ENCODE data around the gene FRMD4A. TPM values are rescaled to one million over a fixed set of nuclear protein-coding genes. Genes with fewer than 3 reads are reported as not detected.

Gene FRMD4A
- total RNA-seq, 1 experiment from 2014 or later, result 18.3 TPM

GRCh38 chr10:13891128-13892000 is 439.4 kb downstream of the FRMD4A start:
- intact Hi-C loops (cut with micrococcal nuclease; ENCODE audit: unreplicated experiment), result loop anchor here (10.0 kb wide), 1 partner anchor 193 kb away; no protein-coding TSS in a partner anchor
- H4K20me1 ChIP-seq (ENCODE audit: insufficient read depth), result no peaks in the 10 kb centered on the region
- ChIA-PET CTCF (no interaction called here), POLR2A (ENCODE audit: unreplicated experiment) (no interaction called here)
- no peaks in the 10 kb centered on the region for H3K27me3 ChIP-seq (ENCODE audit: insufficient read depth, low read depth)
- H3K9me2 ChIP-seq (ENCODE audit: insufficient read depth), result no peaks in the 10 kb centered on the region
- H3K4me1 ChIP-seq (replicated peaks; ENCODE audit: insufficient read depth), result peaks cover 40% of the 10 kb centered on the region
- H3K79me2 ChIP-seq (ENCODE audit: low read depth), result no peaks in the 10 kb centered on the region
- no peak overlapping the region for H3K4me3 ChIP-seq
- BruUV-seq (replicated peaks), result no TSS peak
- peaks cover 28% of the 10 kb centered on the region; the same call in 1 of the 2 replicates for H3F3A ChIP-seq (ENCODE audit: insufficient read depth, low read depth)
- H3K36me3 ChIP-seq (ENCODE audit: low read depth), result no peaks in the 10 kb centered on the region
- no peak overlapping the region for H3K4me2 ChIP-seq
- no peak overlapping the region for H3K27ac ChIP-seq
- no peak for TF ChIP-seq EZH2 (IDR thresholded peaks at IDR 0.05; ENCODE audit: low read depth)
- no peak for TF ChIP-seq CTCF (conservative IDR thresholded peaks at IDR 0.05)
- no peaks in the 10 kb centered on the region for H3K9me3 ChIP-seq (ENCODE audit: insufficient read depth, low read depth)
- H2AFZ ChIP-seq, result no peak overlapping the region
- peak in 1 of 2 experiments; percentile 18 for DNase-seq

GRCh38 chr10:13890233-13891127 is 440.2 kb downstream of the FRMD4A start:
- Histone ChIP-seq H3F3A (ENCODE audit: insufficient read depth, low read depth) (peaks cover 28% of the 10 kb centered on the region; the same call in 1 of the 2 replicates), H3K4me2 (no peak overlapping the region), H3K9me3 (ENCODE audit: insufficient read depth, low read depth) (no peaks in the 10 kb centered on the region), H3K4me1 (replicated peaks; ENCODE audit: insufficient read depth) (peaks cover 44% of the 10 kb centered on the region), H3K4me3 (no peak overlapping the region), H3K9me2 (ENCODE audit: insufficient read depth) (no peaks in the 10 kb centered on the region), H4K20me1 (ENCODE audit: insufficient read depth) (no peaks in the 10 kb centered on the region), H2AFZ (no peak overlapping the region), H3K27me3 (ENCODE audit: insufficient read depth, low read depth) (no peaks in the 10 kb centered on the region), H3K79me2 (ENCODE audit: low read depth) (no peaks in the 10 kb centered on the region), H3K27ac (no peak overlapping the region), H3K36me3 (ENCODE audit: low read depth) (no peaks in the 10 kb centered on the region)
- DNase-seq, result no peak
- intact Hi-C loops (cut with micrococcal nuclease; ENCODE audit: unreplicated experiment), result loop anchor here (10.0 kb wide), 1 partner anchor 194 kb away; no protein-coding TSS in a partner anchor
- BruUV-seq (replicated peaks), result TSS peak; percentile 15
- ChIA-PET POLR2A (ENCODE audit: unreplicated experiment) (no interaction called here), CTCF (no interaction called here)
- TF ChIP-seq EZH2 (IDR thresholded peaks at IDR 0.05; ENCODE audit: low read depth) (no peak), CTCF (conservative IDR thresholded peaks at IDR 0.05) (no peak)

GRCh38 chr10:13887761-13888160 is 443.0 kb downstream of the FRMD4A start:
- CTCF ChIA-PET, result no interaction called here
- no peaks in the 10 kb centered on the region for H4K20me1 ChIP-seq (ENCODE audit: insufficient read depth)
- H3K9me3 ChIP-seq (ENCODE audit: insufficient read depth, low read depth), result no peaks in the 10 kb centered on the region
- H3K4me2 ChIP-seq, result no peak overlapping the region
- H3K79me2 ChIP-seq (ENCODE audit: low read depth), result no peaks in the 10 kb centered on the region
- H3K36me3 ChIP-seq (ENCODE audit: low read depth), result no peaks in the 10 kb centered on the region
- H3F3A ChIP-seq (ENCODE audit: insufficient read depth, low read depth), result peaks cover 13% of the 10 kb centered on the region; the same call in 1 of the 2 replicates
- no peak overlapping the region for H2AFZ ChIP-seq
- no peaks in the 10 kb centered on the region for H3K9me2 ChIP-seq (ENCODE audit: insufficient read depth)
- no peak for DNase-seq
- no peaks in the 10 kb centered on the region for H3K27me3 ChIP-seq (ENCODE audit: insufficient read depth, low read depth)
- POLR2A ChIA-PET (ENCODE audit: unreplicated experiment), result no interaction called here
- BruUV-seq (replicated peaks), result no TSS peak
- intact Hi-C loops (cut with micrococcal nuclease; ENCODE audit: unreplicated experiment), result no loop called here
- TF ChIP-seq EZH2 (IDR thresholded peaks at IDR 0.05; ENCODE audit: low read depth) (no peak), CTCF (conservative IDR thresholded peaks at IDR 0.05) (no peak)
- peaks cover 33% of the 10 kb centered on the region for H3K4me1 ChIP-seq (replicated peaks; ENCODE audit: insufficient read depth)
- H3K4me3 ChIP-seq, result no peak overlapping the region
- no peak overlapping the region for H3K27ac ChIP-seq
